Stimulated activated CD4-positive, alpha-beta T cell treated with anti-CD3 and anti-CD28 coated beads, TNF-alpha, amount 100 ng/mL, for 24 hours (primary cell): ENCODE measurements around the gene PTRH2.
"Not testable (repeated sequence)": the region's sequence is repeated elsewhere in the genome, so short reads cannot be mapped to it uniquely, and the experiment has no call there.

Experiments used
- DNase-seq, 3 experiments: peaks; one replicate each; pipeline ENCODE4 v3.0.0-alpha.2; 2020; ENCODE audit warnings: low read depth in 3 of 3

The PTRH2 gene

DNA sequence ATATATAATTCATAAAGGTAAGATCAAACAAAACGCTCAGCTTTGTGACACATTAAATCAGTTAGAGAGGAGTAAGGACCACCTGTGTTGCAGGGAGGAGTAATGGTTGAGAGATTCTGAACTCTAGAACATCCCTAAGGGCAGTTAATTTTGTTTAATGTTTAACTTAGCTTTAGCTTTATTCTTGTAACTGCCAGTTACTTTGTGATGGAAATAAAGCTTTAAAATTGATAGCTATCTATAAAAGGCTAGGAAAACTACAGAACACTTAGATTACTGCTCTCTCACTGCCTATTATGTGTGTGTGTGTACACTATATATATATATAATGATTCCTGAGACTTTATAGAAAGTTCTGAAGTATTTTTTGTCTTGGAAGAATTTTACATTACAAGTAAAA, 37.8 kb downstream of the PTRH2 start:
- no peak for DNase-seq

DNA sequence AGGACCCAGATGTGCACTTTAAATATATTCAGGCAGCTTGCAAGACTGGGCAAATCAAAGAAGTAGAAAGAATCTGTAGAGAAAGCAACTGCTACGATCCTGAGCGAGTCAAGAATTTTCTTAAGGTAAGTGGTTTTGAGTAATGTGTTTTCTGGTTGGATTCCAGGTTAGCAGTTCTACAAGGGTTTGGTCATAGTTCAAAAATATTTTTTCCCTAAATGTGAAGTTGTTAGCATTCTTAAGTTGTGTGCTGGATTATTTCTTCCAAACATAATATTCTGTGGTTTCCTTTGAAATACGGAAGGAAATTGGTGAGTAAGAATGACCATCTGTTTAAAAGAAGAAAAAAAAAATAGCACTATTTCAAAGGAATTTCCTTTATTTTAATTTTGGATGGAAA, 38.4 kb downstream of the PTRH2 start:
- no peak for DNase-seq

DNA sequence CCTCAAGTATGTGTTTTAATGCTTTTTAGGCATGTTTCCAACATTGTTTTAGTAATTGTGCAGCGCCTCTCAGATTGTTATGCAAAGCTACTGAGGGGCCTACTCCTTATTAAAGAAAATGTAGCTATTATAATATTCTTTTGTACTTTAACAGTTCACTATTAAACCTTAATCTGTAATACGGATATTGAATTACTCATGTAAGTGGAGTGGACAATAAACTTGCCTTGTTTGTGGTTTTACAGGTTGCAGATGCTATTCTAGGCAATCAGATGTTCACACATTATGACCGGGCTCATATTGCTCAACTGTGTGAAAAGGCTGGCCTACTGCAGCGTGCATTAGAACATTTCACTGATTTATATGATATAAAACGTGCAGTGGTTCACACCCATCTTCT, 41.0 kb downstream of the PTRH2 start:
- no peak for DNase-seq

DNA sequence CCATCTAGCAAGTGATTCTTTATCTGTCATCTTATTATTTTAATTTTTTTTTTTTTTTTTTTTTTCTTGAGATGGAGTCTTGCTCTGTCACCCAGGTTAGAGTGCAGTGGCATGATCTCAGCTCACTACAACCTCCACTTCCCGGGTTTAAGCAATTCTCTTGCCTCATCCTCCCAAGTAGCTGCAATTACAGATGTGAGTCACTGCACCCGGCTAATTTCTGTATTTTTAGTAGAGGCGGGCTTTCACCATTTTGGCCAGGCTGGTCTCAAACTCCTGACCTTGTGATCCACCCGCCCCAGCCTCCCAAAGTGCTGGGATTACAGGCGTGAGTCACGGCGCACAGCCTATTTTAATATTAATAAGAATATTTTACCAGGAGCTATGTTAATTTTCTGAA, 50.6 kb downstream of the PTRH2 start:
- not testable (repeated sequence) for DNase-seq

DNA sequence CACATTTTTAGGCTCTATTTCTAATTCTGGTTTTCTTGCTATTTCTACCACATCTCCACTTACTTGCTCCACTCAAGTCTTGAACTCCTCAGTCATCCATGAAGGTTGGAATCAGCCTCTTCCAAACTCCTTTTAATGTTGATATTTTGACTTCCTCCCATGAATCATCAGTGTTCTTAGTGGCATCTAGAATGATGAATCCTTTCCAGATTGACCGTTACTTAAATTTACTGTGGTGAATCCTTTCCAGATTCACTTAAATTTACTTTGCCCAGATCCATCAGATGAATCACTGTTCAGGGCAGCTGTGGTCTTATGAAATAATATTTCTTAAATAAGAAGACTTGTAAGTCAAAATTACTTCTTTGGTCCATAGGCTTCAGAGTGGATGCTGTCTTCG, 55.1 kb downstream of the PTRH2 start:
- DNase-seq = no peak

DNA sequence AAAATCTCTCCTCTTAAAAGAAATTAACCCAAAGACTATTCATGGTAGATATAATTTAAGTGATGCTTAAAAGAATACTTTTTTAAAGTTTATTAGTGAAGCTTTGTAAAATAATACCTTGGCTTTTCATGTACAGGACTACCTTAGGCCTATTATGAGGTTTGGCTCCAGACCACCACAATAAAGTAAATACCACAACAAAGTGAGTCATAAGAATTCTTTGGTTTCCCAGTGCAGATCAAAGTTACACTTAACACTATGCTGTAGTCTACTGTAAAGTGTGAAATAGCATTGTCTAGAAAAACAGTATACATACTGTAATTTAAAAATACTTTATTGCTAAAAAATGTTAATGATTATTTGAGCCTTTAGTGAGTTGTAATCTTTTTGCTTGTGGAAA, 55.9 kb downstream of the PTRH2 start:
- no peak for DNase-seq

DNA sequence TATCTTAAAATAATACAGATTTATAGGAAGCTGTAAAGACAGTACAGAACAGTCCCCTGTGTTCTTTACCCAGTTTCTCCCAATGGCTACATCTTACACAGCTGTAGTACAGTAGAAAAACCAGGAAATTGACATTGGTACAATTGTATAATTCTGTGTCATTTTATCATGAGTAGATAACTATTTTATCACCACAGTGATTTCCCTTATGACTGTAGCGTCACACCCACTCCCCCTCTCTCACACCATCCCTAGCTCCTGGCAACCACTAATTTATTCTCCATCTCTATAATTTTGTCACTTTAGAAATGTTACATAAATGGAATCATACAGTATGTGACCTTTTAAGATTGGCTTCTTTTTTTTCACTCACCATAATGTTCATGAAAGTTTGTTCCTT, 56.6 kb downstream of the PTRH2 start:
- no peak for DNase-seq

DNA sequence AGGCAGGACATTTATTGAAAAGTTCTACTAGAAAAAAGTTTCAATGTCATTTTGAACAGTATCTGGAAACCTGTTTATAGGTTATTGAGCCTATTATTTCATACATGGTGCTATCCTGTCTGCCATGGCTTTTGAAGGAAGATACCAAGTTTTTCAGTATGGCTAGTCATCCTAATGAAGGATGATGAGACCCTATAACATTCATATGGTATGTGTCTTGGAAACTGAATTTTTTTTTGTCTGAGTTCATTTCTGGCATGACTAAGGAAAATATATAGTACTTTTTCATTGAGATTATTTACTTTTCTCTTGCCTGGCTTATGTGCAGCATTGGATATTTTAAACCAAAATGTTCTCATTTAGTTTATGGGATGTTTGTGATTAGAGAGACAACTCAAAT, 57.3 kb downstream of the PTRH2 start:
- DNase-seq = no peak
